C4-2B (cell line): Measurements from ENCODE around the gene OGG1.

Source experiments
- H3K27ac ChIP-seq: fragments of 450-650 bp; 2 replicates; pipeline ENCODE4 v1.5.1; 2017
- CTCF ChIP-seq: fragments of 450-650 bp; conservative IDR thresholded peaks from 2 replicates; pipeline ENCODE4 v1.5.1; 2017; ENCODE audit warnings: mild to moderate bottlenecking
- ZFX ChIP-seq: fragments of 450-650 bp; IDR thresholded peaks from 2 replicates; pipeline ENCODE4 v1.6.1; 2017

OGG1 gene

GRCh38 chr3:9749645-9750555 lies at the start of gene OGG1:
TSS of gene OGG1 (plus strand) at chr3:9749952. CDS start at chr3:9750287, 335 bp downstream.
- peak within 1 kb of the TSS; percentile 81 for H3K27ac ChIP-seq
- TF ChIP-seq ZFX: no peak
- no peak for TF ChIP-seq CTCF

- no peak for TF ChIP-seq CTCF
- TF ChIP-seq ZFX: no peak
- H3K27ac ChIP-seq: no peak overlapping the region
Observed at GRCh38 chr3:9700536-9700935, 49.2 kb upstream of the OGG1 start.

GRCh38 chr3:9701006-9701405 lies 48.7 kb upstream of the OGG1 start:
- TF ChIP-seq ZFX: no peak
- TF ChIP-seq CTCF: no peak

GRCh38 chr3:9701711-9702110 lies 48.0 kb upstream of the OGG1 start:
- TF ChIP-seq CTCF (no peak), ZFX (no peak)
- H3K27ac ChIP-seq: no peak overlapping the region

More at GRCh38 chr3:9701006-9701405, 48.7 kb upstream of the OGG1 start:
- no peak overlapping the region for H3K27ac ChIP-seq

GRCh38 chr3:9703240-9703639 lies 46.5 kb upstream of the OGG1 start:
- TF ChIP-seq CTCF: no peak
- TF ChIP-seq ZFX: no peak
- no peak overlapping the region for H3K27ac ChIP-seq

GRCh38 chr3:9703736-9704346 lies 45.9 kb upstream of the OGG1 start, which contains the start of gene CPNE9:
TSS of gene CPNE9 (plus strand) at chr3:9703833. CDS start at chr3:9703997, 164 bp downstream.
- TF ChIP-seq ZFX: no peak
- TF ChIP-seq CTCF: no peak
- H3K27ac ChIP-seq: no peak within 1 kb of the TSS
